HG03280 (cell line): Measurements from ENCODE around the gene FBXO27.
"Not testable (repeated sequence)": the region's sequence is repeated elsewhere in the genome, so short reads cannot be mapped to it uniquely, and the experiment has no call there.

ENCODE experiments used
- ATAC-seq: cut with Tn5 transposase; IDR thresholded peaks from one replicate; pipeline ENCODE4 v1.9.1; 2021; ENCODE audit warnings: mild to moderate bottlenecking, moderate library complexity; ENCODE audit not compliant: unreplicated experiment

Gene FBXO27

DNA sequence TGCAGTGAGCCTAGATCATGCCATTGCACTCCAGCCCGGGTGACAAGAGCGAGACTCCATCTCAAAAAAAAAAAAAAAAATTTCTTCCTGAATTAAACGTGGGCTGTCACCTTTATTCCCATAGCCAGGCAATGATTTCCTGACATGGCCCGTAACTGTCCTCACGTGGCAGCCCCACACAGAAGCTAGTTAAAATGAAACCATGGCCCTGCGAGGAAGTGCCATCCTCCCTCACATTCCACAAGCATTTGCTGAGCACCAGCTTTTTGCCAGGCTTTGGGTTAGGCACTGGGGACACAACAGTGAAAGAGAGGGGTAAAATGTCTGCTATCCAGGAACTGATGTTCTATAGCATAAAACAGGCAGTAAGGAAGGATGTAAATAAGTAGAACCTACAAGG is 13.2 kb upstream of the FBXO27 start:
- no peak for ATAC-seq

DNA sequence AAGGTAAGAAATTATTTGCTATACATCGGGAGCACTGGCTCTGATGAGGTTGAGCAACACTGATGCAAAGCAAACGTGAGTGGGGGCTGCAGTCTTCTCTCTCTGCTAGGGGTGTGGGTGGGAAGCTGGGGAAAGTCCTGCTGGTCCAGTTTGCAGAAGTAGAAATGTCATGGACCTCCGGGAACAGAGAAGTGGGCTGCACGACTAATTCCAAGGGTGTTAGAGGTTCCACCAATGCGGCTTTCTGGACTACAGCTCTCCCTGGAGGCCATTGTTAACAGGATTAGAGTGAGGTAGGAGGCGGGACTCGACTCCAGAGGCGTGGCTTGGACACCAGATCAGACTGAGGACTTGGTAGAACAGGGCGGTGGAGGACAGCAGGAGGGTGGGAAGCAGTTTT is 5.7 kb upstream of the FBXO27 start:
- ATAC-seq, result no peak

DNA sequence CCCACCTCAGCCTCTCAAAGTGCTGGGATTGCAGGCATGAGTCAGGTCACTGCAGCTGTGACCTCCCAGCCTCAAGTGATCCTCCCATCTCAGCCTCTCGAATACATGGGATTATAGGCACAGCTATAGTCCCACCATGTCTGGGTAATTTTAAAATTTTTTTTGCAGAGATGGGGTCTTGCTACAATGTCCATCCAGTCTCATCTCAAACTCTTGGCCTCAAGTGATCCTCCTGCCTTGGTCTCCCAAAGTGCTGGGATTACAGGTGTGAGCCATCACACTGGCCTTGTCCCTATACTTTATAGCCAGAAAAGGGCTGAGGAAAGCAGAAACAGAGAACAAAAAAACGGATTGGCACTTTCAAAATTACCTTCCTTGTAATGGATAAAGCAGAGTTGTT is 4.8 kb upstream of the FBXO27 start:
- no peak for ATAC-seq

DNA sequence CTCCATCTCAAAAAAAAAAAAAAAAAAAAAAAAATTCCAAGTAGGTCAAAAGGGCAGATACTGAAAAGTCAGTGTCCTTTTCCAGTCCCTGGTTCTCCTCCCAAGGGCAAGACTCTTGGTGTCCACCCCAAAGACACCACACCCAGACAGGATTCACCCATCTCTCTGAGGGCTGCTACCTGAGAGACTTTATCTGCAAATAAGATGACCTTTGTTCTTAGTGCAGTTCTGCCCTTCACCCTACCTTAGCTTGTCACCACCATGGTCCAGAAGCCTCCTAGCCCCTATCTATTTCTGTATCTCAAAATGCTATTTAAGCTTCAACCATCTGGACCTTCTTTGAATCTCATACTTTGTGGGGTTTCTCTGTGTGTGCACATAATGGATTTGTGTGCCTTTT is 4.2 kb upstream of the FBXO27 start:
- ATAC-seq, result no peak

DNA sequence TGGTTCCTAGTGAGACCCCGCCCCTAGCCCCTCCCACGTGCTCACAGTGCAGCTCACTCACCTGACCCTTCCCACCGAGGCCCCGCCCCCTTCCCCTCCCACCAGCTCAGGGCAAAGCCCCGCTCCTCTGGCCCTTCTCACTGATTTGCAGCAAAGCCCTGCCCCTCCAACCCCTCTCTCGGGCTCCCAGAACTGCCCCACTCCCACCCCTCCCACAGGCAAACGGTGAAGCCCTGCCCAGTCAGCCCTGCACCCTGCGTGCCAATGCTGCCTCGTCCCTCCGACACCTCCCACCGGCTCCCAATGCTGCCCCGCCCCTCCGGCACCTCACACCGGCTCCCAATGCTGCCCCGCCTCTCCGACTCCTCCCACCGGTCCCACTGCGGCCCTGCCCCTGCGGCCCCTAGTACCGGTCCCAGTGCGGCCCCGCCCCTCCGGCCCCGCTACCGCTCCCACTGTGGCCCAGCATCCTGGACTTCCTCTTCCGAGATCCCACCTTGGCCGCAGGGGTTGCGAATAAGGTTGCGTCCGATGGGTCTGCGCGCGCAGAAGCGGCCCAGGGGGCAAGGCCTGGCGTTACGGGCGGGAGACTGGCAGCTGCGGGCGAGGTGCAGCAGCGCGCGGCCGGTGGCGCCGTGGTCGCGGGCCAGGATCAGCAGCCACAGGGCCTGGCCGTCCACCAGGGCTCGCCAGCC is 834 bp downstream of the FBXO27 start:
- ATAC-seq, result peak; percentile 74

DNA sequence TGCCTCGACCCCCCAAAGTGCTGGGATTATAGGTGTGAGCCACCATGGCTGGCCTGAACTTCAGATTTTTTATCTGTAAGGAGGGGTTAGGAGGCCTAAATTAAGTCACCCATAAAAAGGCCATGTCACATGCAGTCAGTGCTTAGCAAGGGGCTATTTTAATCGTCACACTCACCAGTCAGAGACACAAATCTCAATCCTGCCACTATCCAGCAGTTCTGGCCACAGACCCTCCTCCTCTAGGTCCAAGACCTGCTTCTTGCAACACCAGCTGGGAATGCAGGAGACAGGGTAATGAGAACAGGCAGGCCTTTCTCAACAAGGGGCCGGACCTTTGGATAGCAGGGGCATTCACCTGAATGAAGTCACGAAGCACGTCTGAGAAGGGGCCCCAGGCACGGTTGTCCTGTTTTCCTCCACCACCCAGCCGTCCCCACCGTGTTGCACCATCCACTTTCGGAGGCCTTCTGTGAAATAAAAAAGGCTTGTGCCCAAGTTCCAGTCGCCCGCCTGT is 1.4 kb downstream of the FBXO27 start:
- no peak for ATAC-seq

DNA sequence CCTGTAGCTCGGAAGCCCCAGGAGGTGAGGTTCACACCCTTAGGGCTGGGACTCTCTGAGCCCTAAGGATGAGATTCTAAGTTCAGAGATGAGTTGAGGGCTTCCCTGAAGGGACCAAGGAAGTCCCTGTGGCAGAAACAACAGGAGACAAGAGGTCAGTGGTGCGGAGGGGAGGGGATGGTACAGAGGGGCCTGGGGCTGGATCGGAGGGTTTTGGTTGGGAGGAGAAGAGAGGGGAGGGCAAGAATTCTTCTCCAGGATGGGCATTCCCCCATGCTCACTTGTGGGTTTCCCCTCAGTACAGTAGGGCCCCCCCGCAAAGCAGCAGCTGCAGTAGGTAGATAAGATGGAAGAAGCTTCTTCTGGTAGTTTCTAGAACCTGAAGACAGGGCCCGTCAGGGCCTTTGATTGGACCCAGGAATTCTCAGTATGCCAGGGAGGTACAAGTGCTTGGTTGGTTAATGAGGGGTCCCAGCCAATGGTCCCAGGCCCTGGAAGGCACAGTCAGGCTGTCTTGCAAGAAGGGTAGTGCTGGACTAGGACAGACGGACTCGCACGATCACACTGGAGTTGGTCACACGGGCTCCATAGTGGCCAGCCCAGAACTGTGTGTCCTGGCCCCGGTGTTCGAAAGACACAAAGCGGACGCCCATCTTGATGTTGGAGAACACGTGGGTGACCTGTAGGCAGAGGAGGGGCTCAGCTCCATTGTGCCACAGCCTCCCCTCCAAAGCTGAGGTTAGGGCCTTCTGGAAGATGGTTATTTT is 7.3 kb downstream of the FBXO27 start:
- ATAC-seq, result no peak

DNA sequence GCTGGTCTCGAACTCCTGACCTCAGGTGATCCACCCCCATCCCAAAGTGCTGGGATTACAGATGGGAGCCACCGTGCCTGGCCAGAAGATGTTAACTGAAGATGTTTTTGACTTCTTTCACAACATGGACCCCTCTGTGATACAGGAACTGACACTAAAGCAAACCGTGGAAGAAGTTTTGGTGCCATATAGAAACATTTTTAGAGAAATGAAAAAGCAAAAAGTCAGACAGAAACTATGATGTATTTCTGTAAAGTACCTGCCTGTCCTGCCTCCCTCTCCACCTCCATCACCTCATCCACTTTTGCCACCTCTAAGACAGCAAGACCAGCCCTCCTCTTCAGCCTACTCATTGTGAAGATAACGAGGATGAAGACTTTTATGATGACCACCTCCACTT is 11.3 kb downstream of the FBXO27 start:
- ATAC-seq, result no peak

DNA sequence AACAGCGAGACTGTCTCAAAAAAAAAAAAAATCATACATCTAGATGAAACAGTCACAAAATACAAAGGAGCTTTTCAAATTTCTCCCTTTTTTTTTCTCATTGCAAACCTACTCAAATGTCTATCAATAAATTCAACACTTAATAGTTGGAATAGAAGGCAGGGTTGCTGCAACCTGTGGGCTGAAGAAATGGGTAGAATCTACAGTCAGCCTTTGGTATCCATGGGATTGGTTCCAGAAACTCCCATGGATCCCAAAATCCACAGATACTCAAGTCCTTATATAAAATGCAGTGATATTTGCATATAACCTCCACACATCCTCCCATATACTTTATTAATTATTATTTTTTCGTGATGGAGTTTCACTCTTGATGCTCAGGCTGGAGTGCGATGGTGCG is 14.7 kb downstream of the FBXO27 start:
- ATAC-seq, result no peak

DNA sequence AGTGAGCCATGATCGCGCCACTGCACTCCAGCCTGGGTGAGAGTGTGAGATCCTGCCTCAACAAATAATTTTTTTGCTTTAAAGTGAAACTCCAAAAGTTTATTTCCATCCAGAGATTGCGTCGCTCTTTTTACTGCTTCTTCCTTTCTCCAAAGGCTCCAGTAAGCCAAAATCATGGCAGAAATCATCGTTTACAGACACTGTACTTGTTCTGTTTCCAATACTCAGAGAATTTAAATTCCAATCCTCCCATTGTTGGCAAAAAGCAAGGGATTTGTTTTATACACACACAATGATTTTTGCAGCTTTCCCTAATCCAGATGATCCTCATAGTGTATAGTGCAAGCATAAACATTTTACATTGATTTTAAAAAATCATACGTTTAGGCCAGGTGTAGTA is 15.3 kb downstream of the FBXO27 start:
- ATAC-seq, result no peak

DNA sequence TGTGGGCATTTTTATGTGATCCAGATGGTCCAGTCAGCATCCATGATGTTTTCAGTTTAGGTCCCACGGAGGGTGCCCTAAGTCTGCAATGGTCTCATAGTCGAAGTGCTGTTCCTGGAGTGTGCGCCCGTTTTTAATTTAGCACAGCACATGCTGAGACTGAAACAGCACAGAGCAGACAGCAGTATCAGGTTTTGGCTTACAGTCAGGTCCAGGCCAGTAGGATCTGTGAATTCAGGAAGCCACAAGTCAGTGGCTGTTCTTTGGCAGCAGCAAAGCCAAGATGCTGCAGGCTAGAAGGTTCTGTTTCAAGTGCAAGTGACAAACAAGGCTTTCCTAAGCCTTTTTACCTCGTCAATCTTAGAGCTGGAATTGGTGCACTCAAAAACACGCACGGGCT is 18.3 kb downstream of the FBXO27 start:
- ATAC-seq, result no peak

DNA sequence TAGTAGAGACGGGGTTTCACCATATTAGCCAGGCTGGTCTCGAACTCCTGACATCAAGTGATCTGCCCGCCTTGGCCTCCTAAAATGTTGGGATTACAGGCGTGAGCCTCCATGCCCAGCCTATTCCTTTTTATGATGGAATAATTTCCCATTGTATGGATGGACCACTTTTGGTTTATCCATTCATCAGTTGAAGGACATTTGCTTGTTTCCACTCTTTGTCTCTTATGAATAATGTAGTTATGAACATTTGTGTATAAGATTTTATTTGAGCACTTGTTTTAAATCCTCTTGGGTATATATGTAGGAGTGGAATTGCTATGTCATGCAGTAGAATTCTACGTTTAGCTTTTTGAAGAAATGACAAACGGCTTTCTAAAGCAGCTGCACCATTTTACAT is 23.3 kb downstream of the FBXO27 start:
- ATAC-seq, result no peak

DNA sequence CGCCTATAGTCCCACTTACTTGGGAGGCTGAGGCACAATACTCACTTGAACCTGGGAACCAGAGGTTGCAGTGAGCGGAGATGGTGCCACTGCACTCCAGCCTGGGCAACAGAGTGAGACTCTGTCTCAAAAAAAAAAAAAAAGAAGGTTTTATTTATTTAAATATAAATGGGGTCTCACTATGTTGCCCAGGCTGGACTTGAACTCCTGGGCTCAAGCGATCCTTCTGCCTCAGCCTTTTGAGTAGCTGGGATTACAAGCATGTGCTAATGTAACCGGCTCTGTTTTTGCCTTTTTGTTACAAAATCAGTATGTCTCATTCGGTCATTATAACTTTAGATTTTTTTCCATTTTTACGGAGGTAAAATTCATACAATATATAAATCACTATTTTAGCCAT is 24.2 kb downstream of the FBXO27 start:
- ATAC-seq, result no peak

DNA sequence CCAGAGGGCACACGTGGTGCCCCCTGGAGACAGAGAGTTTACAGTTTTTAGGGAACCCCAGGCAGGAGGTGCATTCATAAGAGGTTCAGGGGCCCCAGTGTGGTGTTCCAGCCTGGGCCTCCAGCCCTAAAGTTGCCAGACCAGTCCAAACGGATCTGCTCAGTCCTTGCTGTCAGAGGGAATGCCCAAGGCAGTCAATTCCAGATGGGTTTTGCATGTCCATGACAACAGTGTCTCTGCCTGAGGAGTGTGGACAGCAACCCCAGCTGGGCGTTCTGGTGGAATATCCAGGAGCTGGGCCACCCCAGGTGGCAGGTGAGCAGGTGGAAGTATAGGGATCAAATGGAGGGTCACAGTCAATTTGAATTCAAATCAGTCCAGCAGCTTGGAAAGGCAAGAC is 25.3 kb downstream of the FBXO27 start:
- no peak for ATAC-seq

DNA sequence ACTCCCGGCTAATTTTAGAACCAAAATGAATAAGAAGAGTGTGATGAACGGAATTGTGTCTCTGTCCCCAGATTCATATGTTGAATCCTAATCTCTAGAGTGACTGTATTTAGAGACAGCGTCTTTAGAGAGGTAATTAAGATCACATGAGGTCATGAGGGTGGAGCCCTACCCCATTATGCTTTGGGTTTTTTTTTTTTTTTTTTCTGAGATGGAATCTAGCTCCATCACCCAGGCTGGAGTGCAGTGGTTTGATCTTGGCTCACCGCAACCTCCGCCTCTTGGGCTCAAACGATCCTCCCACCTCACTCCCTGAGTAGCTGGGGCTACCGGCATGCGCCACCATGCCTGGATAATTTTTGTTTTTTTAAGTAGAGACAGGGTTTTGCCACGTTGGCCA is 27.9 kb downstream of the FBXO27 start:
- ATAC-seq, result no peak

DNA sequence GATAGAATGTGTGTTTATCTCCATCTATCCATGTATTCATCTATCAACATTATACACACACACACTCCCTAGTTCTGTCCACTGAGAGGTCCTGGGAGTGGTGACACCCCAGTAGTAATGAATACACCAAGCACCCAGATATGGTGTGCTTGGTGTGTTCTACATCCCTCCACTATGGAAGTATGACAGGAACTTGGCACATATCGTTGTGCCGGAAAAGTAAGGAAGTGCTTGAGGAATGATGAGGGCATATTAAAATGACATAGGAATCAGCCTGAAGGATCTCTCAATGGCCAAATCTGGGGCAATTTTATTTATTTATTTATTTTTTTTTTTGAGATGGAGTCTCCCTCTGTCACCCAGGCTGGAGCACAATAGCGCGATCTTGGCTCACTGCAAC is 28.6 kb downstream of the FBXO27 start:
- no peak for ATAC-seq

DNA sequence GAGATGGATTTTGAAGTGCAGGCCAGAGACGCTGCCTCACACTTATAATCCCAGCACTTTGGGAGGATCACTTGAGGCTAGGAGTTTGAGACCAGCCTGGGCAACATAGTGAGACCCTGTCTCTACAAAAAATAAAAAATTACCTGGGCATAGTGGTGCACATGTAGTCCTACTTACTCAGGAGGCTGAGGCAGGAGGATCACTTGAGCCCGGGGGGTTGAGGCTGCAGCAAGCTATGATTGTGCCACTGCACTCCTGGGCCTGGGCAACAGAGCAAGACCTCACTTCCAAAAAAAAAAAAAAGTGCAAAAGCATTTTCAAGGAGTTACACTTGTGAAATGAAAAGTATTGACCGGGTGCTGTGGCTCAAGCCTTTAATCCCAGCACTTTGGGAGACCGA is 29.2 kb downstream of the FBXO27 start:
- no peak for ATAC-seq

DNA sequence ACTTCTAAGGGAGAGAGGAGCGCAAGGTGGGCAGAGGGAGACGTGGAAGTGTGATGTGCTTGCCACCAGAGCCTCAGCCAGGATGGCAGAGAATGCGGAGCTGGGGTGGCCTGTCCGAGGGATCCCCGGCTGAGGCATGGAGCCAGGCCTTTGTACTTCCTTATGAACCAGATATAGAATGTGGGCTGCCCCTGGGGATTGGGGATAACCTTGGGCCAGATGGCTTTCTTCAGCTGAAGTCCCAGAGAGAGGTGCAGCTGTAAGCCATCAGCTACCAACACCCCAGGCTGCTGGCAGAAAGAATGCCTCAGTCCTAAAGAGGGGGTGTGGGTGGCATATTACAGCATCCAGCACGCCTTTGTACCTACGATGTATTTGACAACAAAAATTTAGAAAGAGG is 31.3 kb downstream of the FBXO27 start:
- no peak for ATAC-seq

DNA sequence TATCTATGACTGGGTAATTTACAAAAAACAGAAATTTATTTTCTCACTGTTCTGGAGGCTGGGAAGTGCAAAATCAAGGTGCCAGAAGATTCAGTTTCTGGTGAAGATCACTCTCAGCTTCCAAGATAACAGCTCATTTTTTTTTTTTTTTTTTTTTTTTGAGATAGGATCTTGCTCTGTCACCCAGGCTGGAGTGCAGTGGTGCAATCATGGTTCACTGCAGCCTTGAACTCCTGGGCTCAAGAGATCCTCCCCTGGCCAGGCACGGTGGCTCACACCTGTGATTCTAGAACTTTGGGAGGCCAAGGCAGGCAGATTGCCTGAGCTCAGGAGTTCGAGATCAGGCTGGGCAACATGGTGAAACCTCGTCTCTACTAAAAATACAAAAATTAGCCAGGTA is 34.8 kb downstream of the FBXO27 start:
- not testable (repeated sequence) for ATAC-seq

DNA sequence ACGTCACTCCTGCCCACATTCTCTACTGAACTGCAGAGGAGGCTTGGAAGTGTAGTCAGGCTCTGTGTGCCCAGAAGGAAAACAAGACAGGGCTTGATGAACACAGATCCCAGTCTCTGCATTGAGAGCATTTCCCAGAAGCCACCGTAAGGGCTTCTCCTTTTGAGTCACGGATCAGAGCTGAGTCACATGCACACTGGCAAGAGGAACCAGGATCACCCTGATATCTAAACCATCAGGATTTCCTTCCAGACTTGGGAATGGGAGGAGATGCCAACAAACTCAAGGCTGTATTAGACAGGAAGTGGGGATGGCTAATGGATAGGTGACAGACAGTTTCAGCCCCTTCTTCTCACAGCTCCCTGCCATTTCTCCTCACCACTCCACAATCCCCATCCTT is 39.1 kb downstream of the FBXO27 start:
- ATAC-seq, result no peak

DNA sequence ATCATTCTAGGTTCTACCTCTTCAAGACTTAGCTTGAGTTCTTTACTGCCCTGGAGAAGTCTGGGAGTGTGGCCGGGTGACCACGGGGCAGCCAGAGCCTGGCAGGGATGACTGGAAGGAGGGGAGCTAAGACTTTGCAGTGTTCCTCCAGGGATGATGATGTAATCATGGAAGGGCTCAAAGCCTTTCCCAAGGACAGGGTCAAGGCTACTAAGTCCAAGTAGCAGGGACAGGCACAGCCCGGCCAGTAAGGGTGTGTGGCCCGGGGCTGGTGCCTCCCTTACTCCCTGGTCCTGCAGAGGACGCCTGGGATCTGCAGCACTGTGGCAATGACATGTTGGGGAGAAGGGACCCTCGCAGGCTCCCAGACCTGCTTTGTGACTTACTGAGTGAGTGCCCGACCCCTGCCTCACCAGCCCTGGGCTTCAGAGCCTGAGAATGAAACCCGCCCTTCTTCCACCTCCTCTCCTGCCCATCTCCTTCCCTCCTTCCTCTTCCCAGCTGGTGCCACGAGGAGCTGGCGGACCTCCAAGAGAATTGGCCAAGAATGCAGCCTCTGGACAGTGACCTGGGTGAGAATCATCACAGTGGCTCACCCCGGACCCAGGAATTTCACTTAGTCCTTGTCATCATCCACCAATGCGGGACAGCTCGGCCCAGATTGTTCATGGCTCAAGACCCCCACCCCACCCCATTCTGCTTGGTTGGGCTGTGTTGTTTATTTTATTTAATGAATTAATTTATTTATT is 41.2 kb downstream of the FBXO27 start:
- no peak for ATAC-seq

DNA sequence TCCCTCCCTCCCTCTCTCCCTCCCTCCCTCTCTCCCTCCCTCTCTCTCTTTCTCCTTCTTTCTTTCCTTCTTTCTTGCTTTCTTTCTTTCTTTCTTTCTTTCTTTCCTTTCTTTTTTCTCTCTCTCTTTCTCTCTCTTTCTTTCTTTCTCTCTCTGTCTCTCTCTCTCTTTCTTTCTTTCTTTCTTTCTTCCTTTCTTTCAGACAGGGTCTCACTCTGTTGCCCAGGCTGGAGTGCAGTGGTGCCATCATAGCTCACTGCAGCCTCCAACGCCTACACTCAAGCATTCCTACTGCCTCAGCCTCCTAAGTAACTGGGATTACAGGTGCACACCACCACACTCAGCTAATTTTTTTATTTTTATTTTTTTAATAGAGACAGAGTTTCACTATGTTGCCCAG is 42.7 kb downstream of the FBXO27 start:
- not testable (repeated sequence) for ATAC-seq
